DMS 273 (cell line): ENCODE data around the gene SGTA.
A peak's percentile ranks its signal among the peaks of the same experiment; 100 is the strongest.
"Not testable (repeated sequence)": the region's sequence is repeated elsewhere in the genome, so short reads cannot be mapped to it uniquely, and the experiment has no call there.

Source experiments
- DNase-seq: peaks from one replicate; lab custom pipeline; 2025; ENCODE audit not compliant: unreplicated experiment; lab: John Stamatoyannopoulos, UW

SGTA gene, protein sequence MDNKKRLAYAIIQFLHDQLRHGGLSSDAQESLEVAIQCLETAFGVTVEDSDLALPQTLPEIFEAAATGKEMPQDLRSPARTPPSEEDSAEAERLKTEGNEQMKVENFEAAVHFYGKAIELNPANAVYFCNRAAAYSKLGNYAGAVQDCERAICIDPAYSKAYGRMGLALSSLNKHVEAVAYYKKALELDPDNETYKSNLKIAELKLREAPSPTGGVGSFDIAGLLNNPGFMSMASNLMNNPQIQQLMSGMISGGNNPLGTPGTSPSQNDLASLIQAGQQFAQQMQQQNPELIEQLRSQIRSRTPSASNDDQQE

DNA sequence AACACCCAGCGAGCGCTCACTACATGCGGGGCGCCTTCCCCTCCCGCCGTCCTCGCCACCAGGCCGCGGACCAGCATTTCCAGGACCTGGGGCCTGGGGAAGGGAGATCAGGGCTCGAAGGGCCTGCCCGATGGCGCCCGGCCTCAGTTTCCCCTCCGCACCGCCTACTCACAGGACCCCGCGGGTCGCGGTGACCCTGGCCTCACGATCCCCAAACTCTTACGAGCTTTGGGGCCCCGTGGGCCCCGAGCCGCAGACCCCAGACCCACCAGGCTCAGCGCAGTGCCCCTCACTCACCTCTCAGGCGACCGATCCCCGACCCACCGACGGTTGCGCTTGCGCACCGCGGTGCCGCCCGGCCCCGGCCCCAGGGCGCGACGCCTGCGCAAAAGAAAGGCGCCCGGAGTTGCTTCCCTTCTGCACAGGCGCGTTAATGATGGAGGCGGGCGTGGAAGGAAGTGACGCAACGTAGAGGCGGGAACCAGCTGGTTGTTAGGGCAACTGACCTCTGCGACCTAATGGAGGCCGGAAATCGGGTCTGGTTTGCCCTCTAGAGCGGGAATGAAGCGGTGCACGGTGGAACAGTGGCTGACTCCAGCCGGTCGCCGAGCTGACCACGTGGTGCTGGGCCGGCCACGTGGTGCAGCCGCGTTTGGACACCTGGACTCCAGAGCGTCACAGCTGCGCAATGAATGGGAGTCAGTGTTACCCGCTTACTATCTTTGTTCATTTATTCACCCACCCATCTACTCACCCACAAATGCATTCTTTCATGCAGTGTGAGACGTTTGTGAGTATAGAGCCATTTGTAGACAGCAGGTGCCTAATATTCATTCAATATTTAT lies at the start of gene SGTA:
Gene SGTA (minus strand): TSS at position 338 of the 845 bp plus-strand sequence. CDS start 14,205 bp downstream, outside the sequence.
- peak; percentile 99 for DNase-seq

DNA sequence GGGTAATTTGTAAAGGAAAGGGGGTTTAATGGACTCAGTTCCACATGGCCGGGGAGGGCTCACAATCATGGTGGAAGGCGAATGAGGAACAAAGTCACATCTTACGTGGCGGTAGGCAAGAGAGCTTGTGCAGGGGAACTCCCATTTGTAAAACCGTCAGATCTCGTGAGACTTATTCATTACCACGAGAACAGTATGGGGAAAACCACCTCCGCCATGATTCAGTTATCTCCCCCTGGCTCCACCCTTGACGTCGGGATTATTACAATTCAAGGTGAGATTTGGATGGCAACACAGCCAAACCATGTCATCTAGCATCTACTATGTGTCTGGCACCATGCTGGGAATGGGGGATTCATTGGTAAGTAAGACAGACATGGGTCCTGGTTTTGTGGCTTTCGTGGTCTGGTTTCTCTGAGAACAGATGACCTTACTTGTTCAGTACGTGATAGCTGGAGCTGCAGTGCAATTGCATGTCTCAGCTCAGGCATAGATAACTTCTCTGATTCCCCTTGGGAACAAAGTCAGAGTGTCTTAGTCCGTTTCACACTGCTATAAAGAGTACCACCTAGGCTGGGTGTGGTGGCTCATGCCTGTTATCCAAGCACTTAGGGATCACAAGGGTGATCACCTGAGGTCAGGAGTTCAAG lies 44.9 kb upstream of the SGTA start:
- DNase-seq, result no peak

DNA sequence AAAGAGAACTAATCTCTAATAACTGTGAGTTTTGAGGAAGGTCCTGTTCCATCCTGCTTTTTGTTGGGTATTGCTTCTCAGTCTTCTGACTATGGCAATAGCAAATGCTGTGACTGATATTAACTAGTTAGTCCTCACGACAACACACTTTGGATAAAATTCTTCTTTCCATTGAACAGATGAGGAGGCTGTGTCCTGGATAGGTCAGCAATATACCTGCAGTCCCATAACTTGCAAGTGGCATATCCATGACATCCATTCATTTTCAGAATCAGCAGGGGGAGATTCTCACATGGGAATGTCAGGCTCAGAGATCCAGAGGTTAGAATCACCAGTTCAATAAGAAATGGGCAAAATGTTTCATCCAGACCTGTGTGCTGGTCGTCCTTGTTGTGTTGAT lies 43.9 kb upstream of the SGTA start:
- DNase-seq, result no peak

DNA sequence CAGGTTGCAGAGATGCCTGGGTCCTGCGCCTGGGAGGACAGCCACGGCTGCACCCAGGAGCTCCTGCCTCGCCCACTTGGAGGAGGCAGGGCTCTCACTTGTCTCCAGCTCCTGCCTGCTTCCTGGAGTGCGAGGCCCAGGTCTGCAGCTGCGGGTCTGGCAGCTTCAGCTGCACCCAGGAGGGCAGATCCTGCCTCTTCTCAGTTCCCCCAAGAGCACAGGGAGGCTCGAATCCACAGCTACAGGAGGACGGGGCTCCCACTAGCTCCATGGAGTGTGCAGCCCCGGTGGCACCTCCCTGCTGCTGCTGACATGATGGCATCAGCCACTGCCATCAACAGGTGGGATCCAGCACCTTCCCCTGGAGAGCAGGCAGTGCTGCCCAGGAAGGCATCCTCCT lies 41.1 kb upstream of the SGTA start:
- DNase-seq, result no peak

DNA sequence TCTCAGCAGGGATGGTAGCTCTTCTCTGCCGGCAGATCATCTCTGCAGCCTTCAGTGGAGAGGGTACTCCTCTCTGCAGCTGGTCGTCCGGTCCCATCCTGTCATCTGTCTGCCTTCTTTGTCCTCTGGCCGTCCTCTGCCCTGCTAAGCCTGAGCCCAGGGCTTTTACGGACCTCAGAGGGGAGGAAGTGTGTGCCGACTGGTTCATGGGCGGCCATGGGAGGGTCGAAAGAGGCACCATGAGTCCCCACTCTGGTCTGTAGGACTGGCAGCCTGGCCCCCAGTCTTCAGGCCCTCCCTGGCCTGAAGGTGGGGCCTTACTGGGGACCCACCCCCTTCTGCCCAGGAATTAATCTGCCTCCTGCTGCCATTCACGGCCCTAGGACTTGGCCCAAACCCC lies 40.6 kb upstream of the SGTA start:
- no peak for DNase-seq

DNA sequence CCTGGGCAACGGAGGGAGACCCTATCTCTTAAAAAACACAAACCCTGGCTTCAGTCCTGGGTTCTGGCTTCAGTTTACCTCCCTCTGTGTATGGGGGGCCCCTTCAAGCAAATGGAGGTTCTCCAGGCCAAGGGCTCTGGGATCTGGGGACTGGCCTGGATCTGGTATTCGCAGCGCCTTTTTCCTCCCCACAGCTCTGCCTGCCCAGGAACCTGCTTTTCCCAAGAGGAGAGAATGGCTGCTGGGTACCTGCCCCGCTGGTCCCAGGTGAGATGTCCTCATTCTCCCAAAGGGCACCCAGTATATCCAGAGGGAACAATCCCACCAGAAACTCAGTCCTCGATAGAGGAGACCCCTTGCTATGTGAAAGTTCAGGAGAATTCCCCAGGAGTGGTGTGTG lies 39.8 kb upstream of the SGTA start:
- DNase-seq, result no peak

DNA sequence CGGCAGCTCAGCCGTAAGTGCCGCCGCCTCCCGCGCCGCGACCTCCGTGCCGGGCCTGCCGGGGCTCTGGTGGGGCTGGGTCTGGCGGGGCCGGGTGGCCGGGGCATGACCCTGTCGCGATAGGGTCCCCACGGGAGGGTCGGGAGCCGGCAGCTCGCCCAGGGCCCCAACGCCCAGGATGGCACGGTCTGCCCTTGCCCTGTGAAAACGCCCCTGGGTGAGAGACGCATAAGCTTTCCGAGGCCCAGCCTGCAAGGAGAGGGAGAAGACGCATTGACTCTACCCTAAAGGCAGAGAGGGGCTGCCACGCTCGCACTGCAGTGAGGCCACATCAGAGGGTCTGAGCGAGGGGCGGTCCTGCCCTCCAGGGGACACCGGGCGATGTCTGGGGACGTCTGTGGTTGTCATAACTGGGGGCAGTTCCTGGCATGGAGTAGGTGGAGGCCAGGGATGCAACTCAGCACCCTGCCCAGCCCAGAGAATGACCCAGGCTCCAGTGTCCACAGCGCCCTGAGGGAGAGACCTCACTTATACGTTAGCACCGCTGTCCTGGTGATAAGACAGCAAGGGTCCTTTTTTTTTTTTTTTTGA lies 37.1 kb upstream of the SGTA start:
- peak; percentile 55 for DNase-seq

DNA sequence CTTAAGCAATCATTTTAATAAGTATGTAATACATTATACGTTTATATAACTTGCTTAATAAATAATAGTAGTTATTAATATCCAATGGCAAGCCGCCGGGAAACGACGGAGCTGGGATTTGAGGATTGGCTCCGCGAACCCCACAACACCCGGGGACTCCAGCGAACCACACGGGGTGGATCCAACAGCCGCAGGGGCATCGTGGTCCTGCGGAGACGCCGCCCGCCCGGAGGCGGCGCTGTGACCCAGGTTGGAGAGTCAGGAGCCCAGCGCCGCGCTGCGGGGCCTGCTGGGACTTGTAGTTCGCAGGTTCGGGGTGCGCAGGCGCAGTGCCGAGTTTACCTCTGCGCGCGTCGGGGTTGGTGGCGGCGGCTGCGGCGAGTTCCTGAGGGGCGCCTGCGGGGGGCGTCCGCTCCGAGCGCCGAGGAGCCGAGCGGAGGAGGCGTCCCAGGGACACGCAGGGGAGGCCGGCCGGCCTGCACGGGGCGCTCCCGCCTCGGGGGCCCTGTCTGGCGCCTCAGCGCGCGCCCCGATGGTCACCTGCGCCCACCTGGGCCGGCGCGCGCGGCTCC lies 36.6 kb upstream of the SGTA start, which contains the start of gene ZNF554:
Gene ZNF554 (plus strand): TSS at position 329 of the 572 bp plus-strand sequence. CDS start 204 bp downstream, at position 533.
- DNase-seq, result peak; percentile 99

DNA sequence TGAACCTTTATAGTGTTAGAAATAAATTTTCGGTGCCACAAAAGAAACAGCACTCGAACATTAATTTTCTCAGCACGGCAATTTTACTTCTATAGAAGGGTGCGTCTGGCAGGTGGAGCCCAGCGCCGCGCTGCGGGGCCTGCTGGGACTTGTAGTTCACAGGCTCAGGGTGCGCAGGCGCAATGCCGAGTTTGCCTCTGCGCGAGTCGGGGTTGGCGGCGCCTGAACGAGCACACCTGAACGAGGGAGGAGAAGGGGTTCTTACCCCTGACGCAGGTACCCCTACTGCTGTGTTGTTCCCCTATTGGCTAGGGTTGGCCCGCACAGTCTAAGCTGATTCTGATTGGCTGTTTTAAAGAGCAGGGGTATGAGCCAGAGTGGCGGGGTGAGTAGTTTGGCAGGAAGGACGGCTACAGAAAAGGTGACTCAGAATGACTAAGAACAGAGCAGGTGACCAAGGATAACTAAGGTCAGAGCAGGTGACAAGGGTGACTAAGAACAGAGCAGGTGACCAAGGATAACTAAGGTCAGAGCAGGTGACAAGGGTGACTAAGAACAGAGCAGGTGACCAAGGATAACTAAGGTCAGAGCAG lies 34.3 kb upstream of the SGTA start:
- DNase-seq, result not testable (repeated sequence)

DNA sequence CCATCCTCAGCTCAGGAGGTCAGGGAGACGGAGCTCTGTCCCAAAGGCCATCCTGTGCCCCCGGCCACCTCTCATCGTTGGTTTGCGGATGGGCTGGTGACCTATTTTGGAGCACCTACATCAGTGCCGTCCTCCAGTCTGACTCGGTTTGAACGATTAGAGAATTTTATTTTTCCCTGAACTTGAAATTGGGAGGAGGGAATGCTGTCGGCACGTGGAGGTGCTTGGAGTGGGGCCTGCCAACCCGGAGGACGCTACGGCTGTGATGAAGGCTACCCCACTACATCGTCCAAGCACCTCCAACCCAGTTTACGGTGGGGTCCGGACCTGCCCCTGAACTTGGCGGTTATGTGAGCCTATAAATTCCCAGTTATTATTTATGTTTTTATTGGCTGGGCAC lies 33.6 kb upstream of the SGTA start:
- no peak for DNase-seq

DNA sequence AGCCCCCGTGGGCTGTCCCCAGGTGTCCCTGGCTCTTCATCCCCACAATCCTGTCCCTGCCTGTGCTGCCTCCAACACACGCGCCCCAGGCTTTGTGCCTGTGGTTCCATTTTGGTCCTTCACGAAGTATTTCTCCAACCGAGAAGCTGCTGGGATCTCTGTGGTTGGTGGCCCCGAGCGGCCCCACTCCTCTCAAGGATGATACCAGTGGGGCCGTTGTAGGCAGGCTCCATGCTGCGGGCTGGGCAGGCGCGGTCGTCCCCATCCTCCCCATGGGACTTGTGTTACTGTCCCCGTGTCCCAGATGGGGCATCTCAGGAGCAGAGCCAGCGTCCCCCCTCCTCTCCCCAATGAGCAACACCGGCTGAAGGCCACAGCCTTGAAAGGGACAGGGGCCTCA lies 32.9 kb upstream of the SGTA start:
- no peak for DNase-seq

DNA sequence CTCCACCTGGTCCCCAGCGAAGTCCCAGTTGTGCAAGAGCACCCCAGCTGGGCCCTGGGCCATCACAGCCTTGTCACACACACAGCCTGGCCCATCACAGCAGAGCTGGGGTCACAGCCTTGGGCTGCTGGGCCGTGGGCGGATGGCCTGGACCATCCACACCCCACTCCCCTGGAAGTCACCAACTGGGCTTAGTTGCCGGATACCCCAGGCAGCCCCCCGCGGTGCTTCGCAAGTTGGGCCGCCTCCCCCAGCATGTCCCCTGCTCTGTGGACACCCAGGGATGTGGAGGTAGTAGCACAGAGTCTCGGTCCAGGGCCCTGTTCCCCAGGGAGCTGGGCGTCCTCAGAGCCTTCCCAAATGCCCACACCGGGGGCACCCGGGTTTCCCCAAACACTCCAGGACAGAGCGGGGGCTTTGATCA lies 32.1 kb upstream of the SGTA start:
- DNase-seq, result no peak

DNA sequence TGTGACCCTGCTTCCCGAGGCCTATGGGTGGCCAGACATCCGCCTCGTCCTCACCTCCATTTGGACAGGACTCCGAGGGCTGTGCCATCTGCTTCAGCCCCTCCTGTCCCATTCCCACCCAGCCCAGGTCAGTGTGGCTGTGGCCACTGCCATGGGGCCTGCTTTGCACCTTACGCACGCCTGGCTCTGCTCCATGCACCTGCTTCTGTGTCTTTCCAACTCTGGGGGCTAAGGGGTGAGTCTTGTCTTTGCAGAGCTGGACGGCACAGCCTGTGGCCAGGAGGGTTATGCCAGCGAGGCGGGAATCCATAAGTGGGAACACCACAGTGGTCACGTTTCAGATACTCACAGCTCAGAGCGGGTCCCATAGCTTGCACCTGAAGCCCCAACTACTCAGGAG lies 31.4 kb upstream of the SGTA start:
- no peak for DNase-seq

DNA sequence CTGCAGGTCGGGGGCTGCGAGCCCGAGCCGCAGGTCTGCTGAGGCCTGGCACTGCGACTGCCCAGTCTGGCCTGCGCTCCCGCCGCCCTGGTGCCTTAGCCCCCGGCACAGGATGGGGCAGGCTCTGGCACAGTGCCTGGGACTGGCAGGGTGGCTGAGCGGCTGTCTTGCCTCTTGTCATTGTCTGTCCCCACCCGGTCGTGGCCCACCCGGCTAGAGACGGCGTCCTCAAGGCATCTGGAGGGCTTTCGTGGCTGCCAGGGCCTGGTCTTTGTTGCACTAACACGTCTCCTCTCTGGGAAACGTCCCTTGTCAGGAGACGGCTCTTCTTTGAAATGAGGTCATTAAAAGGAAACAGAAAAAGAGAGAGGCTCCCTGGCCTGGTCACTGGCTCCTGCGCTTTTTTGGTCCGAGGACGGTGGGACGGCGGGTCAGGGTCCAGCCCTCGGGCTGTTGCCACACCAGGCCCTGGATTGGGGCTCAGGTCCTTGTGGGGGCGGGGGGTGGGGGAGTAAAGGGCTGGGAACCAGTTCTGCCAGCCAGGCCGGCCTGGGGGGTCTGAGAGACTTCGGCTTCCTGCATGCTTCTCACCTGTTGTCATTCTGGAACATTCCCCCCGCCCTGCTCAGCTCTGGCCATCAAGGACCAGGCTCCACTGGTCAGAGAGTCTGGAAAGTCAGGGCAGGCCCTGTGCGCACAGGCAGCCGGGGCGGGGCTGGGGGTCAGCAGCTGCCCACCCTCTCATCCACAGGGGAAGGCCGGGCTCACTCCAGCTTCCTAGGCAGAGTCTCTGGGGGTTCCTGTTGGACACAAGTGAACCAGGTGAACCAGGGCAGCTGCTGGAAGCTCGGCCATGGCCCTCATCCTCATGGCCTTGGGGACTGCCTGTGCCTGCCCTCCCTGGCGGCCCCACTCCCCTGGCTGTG lies 30.4 kb upstream of the SGTA start:
- no peak for DNase-seq

DNA sequence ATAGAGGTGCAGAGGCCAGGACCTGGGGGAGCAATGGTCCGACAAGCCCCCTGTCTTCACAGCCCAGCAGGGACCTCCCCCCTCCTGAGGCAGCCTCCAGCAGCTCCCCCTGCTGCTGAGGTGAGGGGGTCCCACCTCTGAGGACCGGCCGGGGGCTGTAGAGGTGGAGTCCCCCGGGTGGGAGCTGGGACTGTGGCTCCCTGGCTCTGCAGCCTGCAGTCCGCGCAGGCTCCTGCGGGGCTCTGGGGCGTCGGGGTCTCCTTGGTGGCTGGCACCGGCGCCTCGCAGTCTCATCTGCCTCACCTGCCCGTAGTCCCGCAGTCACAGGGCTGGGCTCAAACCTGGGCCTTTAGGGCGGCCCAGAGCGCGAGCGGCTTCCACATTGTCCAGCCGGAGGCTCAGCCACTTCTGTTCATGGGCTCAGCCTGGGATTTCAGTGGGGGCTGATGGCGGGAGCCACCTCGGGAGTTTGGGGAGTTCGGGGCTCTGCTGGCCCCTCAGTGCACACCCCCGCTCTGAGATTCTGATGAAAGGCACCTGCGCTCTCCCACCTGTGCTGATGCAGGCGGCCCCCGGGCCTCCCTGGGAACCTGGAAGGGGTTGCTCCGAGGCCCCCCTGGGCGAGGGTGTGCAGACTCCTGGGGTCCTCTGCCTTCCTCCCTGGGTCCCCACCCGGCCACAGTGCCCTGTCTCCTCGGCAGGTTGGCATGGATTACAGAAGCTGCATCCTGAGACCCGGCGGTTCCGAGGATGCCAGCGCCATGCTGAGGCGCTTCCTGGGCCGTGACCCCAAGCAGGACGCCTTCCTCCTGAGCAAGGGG lies 29.6 kb upstream of the SGTA start:
- DNase-seq, result no peak

DNA sequence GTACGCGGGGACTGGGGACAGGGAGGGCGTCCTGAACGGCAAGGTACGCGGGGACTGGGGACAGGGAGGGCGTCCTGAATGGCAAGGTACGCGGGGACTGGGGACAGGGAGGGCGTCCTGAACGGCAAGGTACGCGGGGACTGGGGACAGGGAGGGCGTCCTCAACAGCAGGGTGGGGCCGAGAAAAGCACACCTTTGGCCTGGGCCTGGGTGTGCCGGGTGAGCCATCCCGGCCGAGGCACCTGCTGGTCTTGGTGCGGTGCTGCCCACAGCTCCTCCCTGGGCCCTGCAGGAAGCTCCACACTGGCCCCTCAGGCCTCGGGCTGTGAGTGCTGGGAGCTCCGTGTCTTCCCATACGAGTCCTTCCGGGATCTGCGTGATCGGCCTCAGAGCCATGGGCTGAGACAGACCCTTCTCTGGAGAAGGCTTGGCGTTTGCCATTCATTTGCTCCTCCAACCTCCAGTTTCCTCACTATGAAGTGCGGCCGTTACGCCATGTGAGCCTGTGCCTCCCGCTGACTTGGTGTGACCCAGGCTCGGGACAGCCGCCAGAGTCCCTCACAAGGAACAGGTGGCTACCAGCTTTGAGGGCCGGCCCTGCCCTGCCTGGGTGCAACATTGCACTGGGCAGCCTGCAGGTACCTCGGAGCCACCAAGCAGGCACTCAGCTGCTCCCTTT lies 28.8 kb upstream of the SGTA start:
- no peak for DNase-seq

DNA sequence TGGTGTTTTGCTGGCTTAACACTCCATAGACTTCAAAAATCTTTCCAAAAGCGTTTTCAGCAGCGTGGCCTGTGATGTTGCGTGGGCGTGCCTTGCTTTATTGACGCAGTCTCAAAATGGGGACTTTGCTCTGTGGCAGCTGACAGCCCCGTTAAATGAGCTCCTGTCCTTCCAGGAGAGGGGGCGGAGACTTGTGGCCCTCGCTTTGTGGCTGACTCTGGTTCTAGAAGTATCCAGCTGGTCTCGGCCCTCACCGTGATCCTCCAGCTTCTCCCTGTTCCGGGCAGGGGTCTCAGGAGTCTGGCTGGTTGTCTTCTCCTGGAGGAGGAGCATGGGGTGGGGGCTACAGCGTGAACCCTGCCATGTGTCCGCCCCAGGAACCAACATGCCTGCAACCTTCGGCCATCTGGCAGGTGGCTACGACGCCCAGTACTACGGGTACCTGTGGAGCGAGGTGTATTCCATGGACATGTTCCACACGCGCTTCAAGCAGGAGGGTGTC lies 28.2 kb upstream of the SGTA start:
- no peak for DNase-seq
